Lower leg skin (tissue), 3 donors: ENCODE results near the gene IL4I1.

Source experiments
- CTCF ChIP-seq, 3 donors: fragments of 450-650 bp; IDR thresholded peaks; one replicate each; pipeline ENCODE4 v1.5.1; 2016; ENCODE audit warnings: antibody characterized with exemption in 3 of 3, mild to moderate bottlenecking in 3 of 3, moderate library complexity in 2 of 3
- POLR2A ChIP-seq, 2 donors: fragments of 450-650 bp; IDR thresholded peaks; one replicate each; pipeline ENCODE4 v1.6.1; 2016 to 2017; ENCODE audit warnings: antibody characterized with exemption in 2 of 2, mild to moderate bottlenecking in 1 of 2, moderate library complexity in 1 of 2

GRCh38 chr19:49926515-49926914 is 29.8 kb upstream of the IL4I1 start:
- TF ChIP-seq CTCF (IDR thresholded peaks at IDR 0.05) (no peak), POLR2A (IDR thresholded peaks at IDR 0.05) (no peak)
